GM06990 (cell line): ENCODE results near the gene LYRM4.

ENCODE experiments used
- DNase-seq: peaks from one replicate; pipeline ENCODE4 v3.0.0-alpha.2; 2011; ENCODE audit not compliant: insufficient read length; ENCODE audit errors: extremely low read depth
- H3K27me3 ChIP-seq: replicated peaks from 2 replicates; pipeline ENCODE4 v1.6.0; 2011; ENCODE audit warnings: low read length; ENCODE audit not compliant: control insufficient read depth, insufficient read depth
- H3K36me3 ChIP-seq: 2 replicates; pipeline ENCODE4 v1.5.1; 2011; ENCODE audit warnings: low read length; ENCODE audit not compliant: control insufficient read depth, insufficient read depth
- H3K4me3 ChIP-seq: replicated peaks from 2 replicates; pipeline ENCODE4 v1.5.1; 2011; ENCODE audit warnings: low read depth, mild to moderate bottlenecking, control low read depth, low read length
- TF ChIP-seq, protein P1 (sequence below): IDR thresholded peaks from 2 replicates; pipeline ENCODE4 v1.5.1; 2011; ENCODE audit warnings: low read length, control low read depth, mild to moderate bottlenecking, inconsistent platforms; ENCODE audit not compliant: insufficient read depth, poor library complexity, severe bottlenecking

The LYRM4 gene

DNA sequence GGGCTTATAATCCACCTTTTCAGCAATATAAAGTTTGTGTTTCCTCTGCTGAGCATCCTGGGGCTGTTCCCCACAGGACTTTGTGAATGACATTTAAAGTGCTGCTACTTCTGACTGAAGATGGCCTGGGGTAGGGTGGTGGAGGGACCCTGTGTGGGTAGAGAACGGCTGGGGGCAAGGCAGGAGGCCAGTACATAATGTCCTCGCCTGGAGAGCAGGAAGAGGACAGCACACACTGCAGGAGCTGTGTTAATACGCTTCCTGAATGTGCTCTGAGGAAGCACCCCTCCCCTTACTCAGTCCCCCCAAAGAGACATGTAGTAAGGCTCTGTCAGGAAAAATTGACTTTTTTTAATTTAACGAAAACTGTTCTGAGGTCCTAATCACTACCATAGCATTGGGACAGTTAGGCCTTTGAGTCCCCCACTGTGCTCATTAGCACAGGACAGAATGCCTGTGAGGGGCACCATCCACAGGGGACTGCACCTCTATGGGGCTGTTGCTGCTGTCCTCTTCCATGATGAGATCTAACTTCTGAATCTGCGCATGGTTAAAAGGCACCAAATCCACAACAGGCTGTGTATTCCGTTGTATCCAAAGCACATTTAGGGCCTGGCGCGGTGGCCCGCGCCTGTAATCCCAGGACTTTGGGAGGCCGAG, 68.5 kb downstream of the LYRM4 start:
- TF ChIP-seq, protein P1, sequence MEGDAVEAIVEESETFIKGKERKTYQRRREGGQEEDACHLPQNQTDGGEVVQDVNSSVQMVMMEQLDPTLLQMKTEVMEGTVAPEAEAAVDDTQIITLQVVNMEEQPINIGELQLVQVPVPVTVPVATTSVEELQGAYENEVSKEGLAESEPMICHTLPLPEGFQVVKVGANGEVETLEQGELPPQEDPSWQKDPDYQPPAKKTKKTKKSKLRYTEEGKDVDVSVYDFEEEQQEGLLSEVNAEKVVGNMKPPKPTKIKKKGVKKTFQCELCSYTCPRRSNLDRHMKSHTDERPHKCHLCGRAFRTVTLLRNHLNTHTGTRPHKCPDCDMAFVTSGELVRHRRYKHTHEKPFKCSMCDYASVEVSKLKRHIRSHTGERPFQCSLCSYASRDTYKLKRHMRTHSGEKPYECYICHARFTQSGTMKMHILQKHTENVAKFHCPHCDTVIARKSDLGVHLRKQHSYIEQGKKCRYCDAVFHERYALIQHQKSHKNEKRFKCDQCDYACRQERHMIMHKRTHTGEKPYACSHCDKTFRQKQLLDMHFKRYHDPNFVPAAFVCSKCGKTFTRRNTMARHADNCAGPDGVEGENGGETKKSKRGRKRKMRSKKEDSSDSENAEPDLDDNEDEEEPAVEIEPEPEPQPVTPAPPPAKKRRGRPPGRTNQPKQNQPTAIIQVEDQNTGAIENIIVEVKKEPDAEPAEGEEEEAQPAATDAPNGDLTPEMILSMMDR = no peak
- Histone ChIP-seq H3K4me3 (no peak overlapping the region), H3K27me3 (no peaks in the 10 kb centered on the region), H3K36me3 (no peaks in the 10 kb centered on the region)
- DNase-seq = no peak

DNA sequence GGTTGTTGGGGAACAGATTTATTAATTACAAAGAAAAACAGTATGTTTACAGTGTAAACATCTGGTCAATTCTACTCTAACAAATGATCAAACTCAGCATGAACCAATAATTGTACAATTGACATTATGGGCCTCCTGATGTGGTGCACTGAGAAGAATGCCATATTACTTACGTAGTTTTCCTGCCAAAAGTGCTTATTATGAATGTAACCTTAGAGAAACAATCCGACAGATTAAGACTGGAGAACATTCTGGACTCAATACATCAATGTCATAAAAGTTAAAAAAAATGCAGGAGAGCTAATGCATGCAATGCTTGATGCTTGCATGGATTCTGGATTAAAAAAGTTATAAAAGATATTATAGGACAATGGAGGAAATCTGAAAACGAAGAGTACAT, 69.0 kb downstream of the LYRM4 start:
- Histone ChIP-seq H3K36me3 (no peaks in the 10 kb centered on the region), H3K27me3 (no peaks in the 10 kb centered on the region), H3K4me3 (no peak overlapping the region)
- TF ChIP-seq, protein P1 = no peak
- no peak for DNase-seq

DNA sequence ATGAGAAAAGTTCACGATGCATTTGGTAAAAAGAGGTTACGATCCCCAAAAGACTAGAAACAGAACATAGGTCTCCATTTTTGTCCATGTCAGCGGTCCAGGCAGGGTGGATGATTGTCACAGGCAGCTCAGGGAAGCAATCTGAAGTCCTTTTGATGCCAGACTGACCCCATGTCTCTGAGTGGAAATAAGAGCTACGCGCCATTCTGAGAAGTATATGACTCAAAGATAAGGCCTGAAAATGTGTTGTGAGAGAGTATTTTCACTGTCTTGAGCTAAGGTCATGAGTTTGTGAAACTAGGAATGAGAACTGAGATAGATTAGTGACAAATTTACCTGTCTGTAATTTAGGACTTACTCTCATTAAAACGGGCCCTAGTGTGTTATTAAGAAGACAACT, 69.5 kb downstream of the LYRM4 start:
- no peaks in the 10 kb centered on the region for H3K36me3 ChIP-seq
- H3K4me3 ChIP-seq = no peak overlapping the region
- H3K27me3 ChIP-seq = no peaks in the 10 kb centered on the region
- DNase-seq = peak; percentile 15
- TF ChIP-seq, protein P1 = no peak

DNA sequence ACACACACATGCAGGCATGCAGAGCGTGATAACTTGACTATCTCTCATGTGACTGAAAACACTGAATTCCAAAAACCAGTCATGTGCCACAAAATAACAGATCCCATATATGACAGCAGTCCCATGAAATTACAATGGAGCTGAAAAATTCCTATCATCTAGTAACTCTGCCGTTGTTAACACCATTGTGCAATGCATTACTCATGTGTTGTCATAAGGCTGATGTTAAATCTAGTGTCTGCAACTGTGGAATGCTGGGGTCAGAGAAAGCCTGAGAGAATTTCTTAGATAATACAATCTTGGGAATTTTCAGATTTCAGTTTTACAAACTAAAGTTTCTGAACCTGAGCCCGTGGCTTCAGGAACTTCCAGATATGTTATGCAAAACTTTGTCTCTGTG, 70.2 kb downstream of the LYRM4 start:
- TF ChIP-seq, protein P1 = no peak
- Histone ChIP-seq H3K27me3 (no peaks in the 10 kb centered on the region), H3K36me3 (no peaks in the 10 kb centered on the region), H3K4me3 (no peak overlapping the region)
- no peak for DNase-seq

DNA sequence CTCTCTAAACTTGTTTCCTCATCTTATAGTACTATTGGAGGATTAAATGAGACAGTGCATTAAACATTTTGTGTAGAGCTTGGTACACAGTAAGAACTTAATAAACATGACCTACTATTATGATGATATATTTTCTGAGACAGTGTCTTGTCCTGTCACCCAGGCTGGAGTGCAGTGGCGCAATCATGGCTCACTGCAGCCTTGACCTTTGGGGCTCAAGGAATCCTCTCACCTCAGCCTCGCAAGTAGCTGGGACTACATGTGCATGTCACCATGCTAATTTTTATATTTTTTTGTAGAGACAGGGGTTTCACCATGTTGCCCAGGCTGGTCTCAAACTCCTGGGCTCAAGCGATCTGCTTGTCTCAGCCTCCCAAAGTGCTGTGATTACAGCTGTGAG, 72.1 kb downstream of the LYRM4 start:
- Histone ChIP-seq H3K4me3 (no peak overlapping the region), H3K36me3 (no peaks in the 10 kb centered on the region), H3K27me3 (no peaks in the 10 kb centered on the region)
- TF ChIP-seq, protein P1 = no peak
- no peak for DNase-seq

DNA sequence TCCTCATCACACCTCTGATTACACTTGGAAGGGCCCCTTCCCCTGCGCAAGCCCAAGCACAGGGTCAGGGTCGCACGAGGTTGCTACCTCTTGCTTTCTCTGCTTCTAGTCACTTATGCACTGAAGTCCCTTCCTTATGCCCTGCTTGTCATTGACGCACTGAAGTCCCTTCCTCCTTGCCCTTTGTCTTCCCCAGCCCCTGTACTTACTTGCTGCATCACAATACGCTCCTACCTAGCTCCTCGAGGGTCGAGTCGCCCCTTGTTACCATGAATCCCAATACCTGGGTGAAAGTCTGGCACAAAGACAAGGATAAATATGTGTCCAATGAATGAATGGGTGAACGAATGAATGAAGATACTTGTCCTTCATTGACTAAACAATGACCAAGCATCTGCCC, 75.9 kb downstream of the LYRM4 start:
- TF ChIP-seq, protein P1 = no peak
- Histone ChIP-seq H3K36me3 (no peaks in the 10 kb centered on the region), H3K27me3 (no peaks in the 10 kb centered on the region), H3K4me3 (no peak overlapping the region)
- no peak for DNase-seq
